Measurements from ENCODE around the gene CITED4. TPM values are rescaled to one million over a fixed set of nuclear protein-coding genes. Genes with fewer than 3 reads are reported as not detected.

CITED4 gene
- total RNA-seq, 1 experiment from 2014 or later, result 0.72 TPM

- peak; percentile 39 for DNase-seq (ENCODE audit: low read depth)
Observed at GRCh38 chr1:40834968-40835545, 27.1 kb downstream of the CITED4 start.

- DNase-seq (ENCODE audit: low read depth), result no peak
Observed at GRCh38 chr1:40833979-40834378, 28.2 kb downstream of the CITED4 start.

GRCh38 chr1:40831001-40831732 lies 31.0 kb downstream of the CITED4 start:
- no peak for DNase-seq (ENCODE audit: low read depth)

GRCh38 chr1:40830419-40830943 lies 31.7 kb downstream of the CITED4 start:
- no peak for DNase-seq (ENCODE audit: low read depth)

GRCh38 chr1:40829631-40830245 lies 32.4 kb downstream of the CITED4 start:
- DNase-seq (ENCODE audit: low read depth), result no peak

- DNase-seq (ENCODE audit: low read depth), result no peak
Observed at GRCh38 chr1:40825996-40826395, 36.2 kb downstream of the CITED4 start.

GRCh38 chr1:40825435-40825788 lies 36.8 kb downstream of the CITED4 start:
- no peak for DNase-seq (ENCODE audit: low read depth)

- DNase-seq (ENCODE audit: low read depth), result no peak
Observed at GRCh38 chr1:40824591-40825434, 37.4 kb downstream of the CITED4 start.

- no peak for DNase-seq (ENCODE audit: low read depth)
Observed at GRCh38 chr1:40823983-40824382, 38.2 kb downstream of the CITED4 start.

GRCh38 chr1:40823345-40823744 lies 38.8 kb downstream of the CITED4 start:
- DNase-seq (ENCODE audit: low read depth), result no peak

- no peak for DNase-seq (ENCODE audit: low read depth)
Observed at GRCh38 chr1:40822890-40823289, 39.3 kb downstream of the CITED4 start.

GRCh38 chr1:40820911-40821693 lies 41.1 kb downstream of the CITED4 start:
- no peak for DNase-seq (ENCODE audit: low read depth)

GRCh38 chr1:40820251-40820797 lies 41.8 kb downstream of the CITED4 start:
- DNase-seq (ENCODE audit: low read depth), result no peak

- no peak for DNase-seq (ENCODE audit: low read depth)
Observed at GRCh38 chr1:40819101-40819500, 43.1 kb downstream of the CITED4 start.

GRCh38 chr1:40818264-40818961 lies 43.8 kb downstream of the CITED4 start:
- no peak for DNase-seq (ENCODE audit: low read depth)

- no peak for DNase-seq (ENCODE audit: low read depth)
Observed at GRCh38 chr1:40817791-40818263, 44.3 kb downstream of the CITED4 start.

- DNase-seq (ENCODE audit: low read depth), result no peak
Observed at GRCh38 chr1:40815420-40815819, 46.7 kb downstream of the CITED4 start.

Measured in RPMI7951 (cell line).